ENCODE data around the gene AVPR1A. TPM values are rescaled to one million over a fixed set of nuclear protein-coding genes. Genes with fewer than 3 reads are reported as not detected.

Gene AVPR1A
- total RNA-seq, 4 donors from 2014 or later = 0.18 to 1.7 (median 0.80) TPM; not detected in 1

GRCh38 chr12:63163541-63163940, 12.5 kb upstream of the AVPR1A start:
- H3K27me3 ChIP-seq = no peaks in the 10 kb centered on the region
- TF ChIP-seq CTCF (IDR thresholded peaks at IDR 0.05) (no peak), POLR2A (IDR thresholded peaks at IDR 0.05) (no peak)
- no peak overlapping the region for H3K4me3 ChIP-seq
- H3K9me3 ChIP-seq = no peaks in the 10 kb centered on the region
- no peak overlapping the region for H3K27ac ChIP-seq
- H3K4me1 ChIP-seq = no peaks in the 10 kb centered on the region
- no peak for DNase-seq
- no peaks in the 10 kb centered on the region for H3K36me3 ChIP-seq

- H3K4me1 ChIP-seq = peaks cover 0 to 19% (median 0%) of the 10 kb centered on the region in 4 donors
- peaks cover 0 to 19% of the 10 kb centered on the region in 2 donors for H3K27me3 ChIP-seq
- no peak overlapping the region for H3K4me3 ChIP-seq
- TF ChIP-seq POLR2A (IDR thresholded peaks at IDR 0.05) (no peak), CTCF (IDR thresholded peaks at IDR 0.05) (no peak)
- H3K27ac ChIP-seq = no peak overlapping the region
- no peak for DNase-seq
- H3K9me3 ChIP-seq = no peaks in the 10 kb centered on the region
- H3K36me3 ChIP-seq = no peaks in the 10 kb centered on the region
Measured at GRCh38 chr12:63155375-63155774, 4.4 kb upstream of the AVPR1A start.

- DNase-seq = no peak
Measured at GRCh38 chr12:63154560-63154959, 3.6 kb upstream of the AVPR1A start.

GRCh38 chr12:63152321-63152700, 1.3 kb upstream of the AVPR1A start:
- Histone ChIP-seq H3K4me3 (no peak overlapping the region), H3K4me1 (peaks cover 0 to 23% (median 0%) of the 10 kb centered on the region in 4 donors), H3K27me3 (peaks cover 0 to 25% of the 10 kb centered on the region in 2 donors), H3K27ac (no peak overlapping the region), H3K36me3 (no peaks in the 10 kb centered on the region), H3K9me3 (no peaks in the 10 kb centered on the region)
- no peak for DNase-seq
- TF ChIP-seq POLR2A (IDR thresholded peaks at IDR 0.05) (no peak), CTCF (IDR thresholded peaks at IDR 0.05) (no peak)

More at GRCh38 chr12:63154560-63154959, 3.6 kb upstream of the AVPR1A start:
- Histone ChIP-seq H3K4me1 (peaks cover 0 to 23% (median 0%) of the 10 kb centered on the region in 4 donors), H3K9me3 (no peaks in the 10 kb centered on the region), H3K4me3 (no peak overlapping the region), H3K36me3 (no peaks in the 10 kb centered on the region), H3K27me3 (peaks cover 0 to 25% of the 10 kb centered on the region in 2 donors), H3K27ac (no peak overlapping the region)
- TF ChIP-seq CTCF (IDR thresholded peaks at IDR 0.05) (no peak), POLR2A (IDR thresholded peaks at IDR 0.05) (no peak)

GRCh38 chr12:63151623-63152320, 771 bp upstream of the AVPR1A start:
- Histone ChIP-seq H3K4me1 (peaks cover 0 to 23% (median 0%) of the 10 kb centered on the region in 4 donors), H3K27ac (no peak overlapping the region), H3K4me3 (peak overlapping the region in 2 of 4 donors; percentile 26 to 42), H3K27me3 (peaks cover 0 to 25% of the 10 kb centered on the region in 2 donors), H3K9me3 (no peaks in the 10 kb centered on the region), H3K36me3 (no peaks in the 10 kb centered on the region)
- peak in 1 of 3 donors; percentile 46 for DNase-seq
- TF ChIP-seq CTCF (IDR thresholded peaks at IDR 0.05) (peak in 4 of 6 experiments; percentile 35 to 55 (median 46)), POLR2A (IDR thresholded peaks at IDR 0.05) (no peak)
